ENCODE measurements around the gene KCNB1. TPM values are rescaled to one million over a fixed set of nuclear protein-coding genes. Genes with fewer than 3 reads are reported as not detected.

The KCNB1 gene
- polyA plus RNA-seq, 1 experiment: 0.06 TPM

DNA sequence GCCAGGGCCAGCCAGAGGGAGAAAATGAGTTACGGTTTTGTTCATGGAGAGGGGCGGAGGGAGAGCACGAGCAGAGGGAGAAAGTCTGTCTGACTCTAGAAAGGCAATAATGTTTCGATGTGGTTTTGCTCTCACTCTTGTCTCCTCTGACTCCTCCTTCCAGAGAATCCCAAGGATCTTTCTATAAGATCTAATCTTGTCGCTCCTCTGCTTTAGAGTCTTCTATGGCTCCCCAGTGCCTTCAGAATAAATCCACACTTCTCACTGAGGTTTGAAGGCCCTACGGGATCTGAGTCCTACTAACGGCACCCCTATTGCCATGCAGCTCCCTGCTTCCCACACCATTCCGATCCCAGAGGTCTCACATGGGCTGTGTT is 66.8 kb downstream of the KCNB1 start:
- no peak for DNase-seq (ENCODE audit: low read depth, low spot score)
- H3K4me3 ChIP-seq (ENCODE audit: low read depth, low read length): no peak overlapping the region
- no peaks in the 10 kb centered on the region for H3K9me3 ChIP-seq (ENCODE audit: control insufficient read depth, insufficient read depth, low read length)
- POLR2A ChIA-PET: no interaction called here
- CTCF ChIA-PET: no interaction called here
- peaks cover 74% of the 10 kb centered on the region for H3K27me3 ChIP-seq (ENCODE audit: control insufficient read depth, insufficient read depth, low read length)
- H3K27ac ChIP-seq (ENCODE audit: low read depth, low read length): no peak overlapping the region
- TF ChIP-seq CTCF (IDR thresholded peaks at IDR 0.05; ENCODE audit: low read depth, low read length): no peak

DNA sequence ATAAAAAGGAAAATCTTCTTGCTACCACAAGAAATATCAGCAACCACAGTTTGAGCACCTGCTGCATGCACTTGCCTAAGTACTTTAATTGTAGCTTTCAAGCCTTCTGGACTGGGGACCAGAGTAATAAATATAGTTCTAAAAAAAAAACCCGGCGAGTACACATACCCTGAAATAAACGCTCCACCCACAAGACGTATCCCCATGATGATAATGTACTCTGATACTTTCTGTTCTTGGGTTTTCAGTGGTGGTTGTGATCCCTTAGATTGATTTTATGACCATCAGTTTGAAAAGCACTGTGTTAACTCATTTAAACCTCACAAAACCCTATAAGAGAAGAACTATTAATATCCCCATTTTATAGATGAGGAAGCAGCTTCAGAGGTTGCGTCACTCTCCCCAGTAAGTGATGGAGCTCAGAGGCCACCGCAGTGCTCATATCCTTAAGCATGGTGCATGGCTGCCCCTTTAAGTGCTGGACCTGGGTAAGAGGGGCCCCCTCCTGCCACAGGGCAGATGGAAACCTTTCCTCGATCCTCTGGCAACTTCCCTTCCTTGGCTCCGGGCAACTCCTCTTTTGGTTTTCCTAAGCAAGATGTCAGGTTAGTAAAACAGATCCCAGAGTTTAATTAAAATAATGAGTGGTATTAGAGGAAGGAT is 67.3 kb downstream of the KCNB1 start:
- Histone ChIP-seq H3K4me3 (ENCODE audit: low read depth, low read length) (no peak overlapping the region), H3K27ac (ENCODE audit: low read depth, low read length) (no peak overlapping the region), H3K27me3 (ENCODE audit: control insufficient read depth, insufficient read depth, low read length) (peaks cover 68% of the 10 kb centered on the region), H3K9me3 (ENCODE audit: control insufficient read depth, insufficient read depth, low read length) (no peaks in the 10 kb centered on the region)
- POLR2A ChIA-PET: no interaction called here
- DNase-seq (ENCODE audit: low read depth, low spot score): no peak
- CTCF ChIA-PET: no interaction called here
- no peak for TF ChIP-seq CTCF (IDR thresholded peaks at IDR 0.05; ENCODE audit: low read depth, low read length)

- no peak for TF ChIP-seq CTCF (IDR thresholded peaks at IDR 0.05; ENCODE audit: low read depth, low read length)
- CTCF ChIA-PET: no interaction called here
- H3K9me3 ChIP-seq (ENCODE audit: control insufficient read depth, insufficient read depth, low read length): no peaks in the 10 kb centered on the region
- no peak for DNase-seq (ENCODE audit: low read depth, low spot score)
- H3K27ac ChIP-seq (ENCODE audit: low read depth, low read length): no peak overlapping the region
- POLR2A ChIA-PET: no interaction called here
- H3K27me3 ChIP-seq (ENCODE audit: control insufficient read depth, insufficient read depth, low read length): peaks cover 64% of the 10 kb centered on the region
- H3K4me3 ChIP-seq (ENCODE audit: low read depth, low read length): no peak overlapping the region
Measured at GRCh38 chr20:49413677-49414076, 68.8 kb downstream of the KCNB1 start.

DNA sequence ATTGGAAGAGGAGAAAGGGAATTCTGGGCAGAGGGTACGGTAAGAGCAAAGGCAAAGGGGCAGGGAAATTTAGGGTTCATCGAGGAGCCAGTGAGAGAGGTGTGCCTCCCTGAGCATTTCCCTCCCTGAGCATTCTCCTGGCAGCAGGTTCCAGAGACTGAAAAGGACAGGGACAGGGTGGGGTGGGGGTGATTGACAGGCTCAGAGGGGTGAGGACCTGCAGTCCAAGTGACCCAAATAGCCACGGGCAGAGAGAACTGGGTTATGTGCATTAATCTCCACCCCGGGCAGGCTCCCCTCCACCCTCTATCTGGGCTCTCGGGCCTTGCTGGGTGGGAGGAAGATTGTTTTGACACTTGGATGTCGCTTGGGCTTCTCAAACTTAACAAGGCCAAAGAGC is 69.5 kb downstream of the KCNB1 start:
- H3K4me3 ChIP-seq (ENCODE audit: low read depth, low read length): no peak overlapping the region
- TF ChIP-seq CTCF (IDR thresholded peaks at IDR 0.05; ENCODE audit: low read depth, low read length): no peak
- H3K27ac ChIP-seq (ENCODE audit: low read depth, low read length): no peak overlapping the region
- CTCF ChIA-PET: no interaction called here
- POLR2A ChIA-PET: no interaction called here
- DNase-seq (ENCODE audit: low read depth, low spot score): no peak
- H3K9me3 ChIP-seq (ENCODE audit: control insufficient read depth, insufficient read depth, low read length): no peaks in the 10 kb centered on the region
- H3K27me3 ChIP-seq (ENCODE audit: control insufficient read depth, insufficient read depth, low read length): peaks cover 64% of the 10 kb centered on the region

DNA sequence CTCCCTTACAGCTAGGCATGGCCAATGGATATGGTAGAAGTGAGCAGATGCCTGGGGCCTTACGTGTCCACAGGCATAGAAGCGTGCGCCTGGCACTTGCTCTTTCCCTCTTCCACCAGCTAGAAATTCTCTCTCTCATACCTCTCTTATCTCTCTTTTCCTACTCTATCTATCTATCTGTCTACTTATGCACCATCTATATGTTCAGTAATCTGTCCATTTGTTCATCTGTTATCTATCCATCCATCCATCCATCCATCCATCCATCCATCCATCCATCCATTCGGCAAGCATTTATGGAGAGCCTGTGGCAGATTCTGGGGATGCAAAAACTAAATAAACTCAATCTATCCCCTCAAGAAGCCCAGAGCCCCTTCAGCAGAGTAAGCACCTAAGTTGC is 70.2 kb downstream of the KCNB1 start:
- POLR2A ChIA-PET: no interaction called here
- no peak for DNase-seq (ENCODE audit: low read depth, low spot score)
- Histone ChIP-seq H3K27ac (ENCODE audit: low read depth, low read length) (no peak overlapping the region), H3K4me3 (ENCODE audit: low read depth, low read length) (no peak overlapping the region), H3K9me3 (ENCODE audit: control insufficient read depth, insufficient read depth, low read length) (no peaks in the 10 kb centered on the region), H3K27me3 (ENCODE audit: control insufficient read depth, insufficient read depth, low read length) (peaks cover 62% of the 10 kb centered on the region)
- CTCF ChIA-PET: no interaction called here
- no peak for TF ChIP-seq CTCF (IDR thresholded peaks at IDR 0.05; ENCODE audit: low read depth, low read length)
